CD14-positive monocyte (primary cell): ENCODE results near the gene MTCL3.

Source experiments
- DNase-seq, 3 donors: peaks; one replicate each; pipeline ENCODE4 v3.0.0-alpha.2; 2011 to 2022
- H2AFZ ChIP-seq: 2 replicates; pipeline ENCODE4 v1.6.0; 2012; ENCODE audit warnings: mild to moderate bottlenecking, low read depth, low read length, inconsistent platforms; ENCODE audit not compliant: insufficient read depth, poor library complexity, severe bottlenecking
- H3K27ac ChIP-seq, 2 donors: 1 replicate in 1 of 2; 2 replicates in 1 of 2; pipeline ENCODE4 v1.5.1; 2012 to 2013; ENCODE audit warnings: low read length in 2 of 2, control low read depth in 1 of 2, inconsistent platforms in 1 of 2, low read depth in 1 of 2, mild to moderate bottlenecking in 1 of 2
- H3K27me3 ChIP-seq, 2 donors: one replicate each; pipeline versions ENCODE4 v1.6.0 to v1.6.1; 2011 to 2013; ENCODE audit warnings: low read length in 2 of 2; ENCODE audit not compliant: control insufficient read depth in 2 of 2, insufficient read depth in 2 of 2
- H3K36me3 ChIP-seq, 2 donors: replicated peaks in 1 of 2; 1 replicate in 1 of 2; 2 replicates in 1 of 2; pipeline versions ENCODE4 v1.5.1 to v1.6.1; 2012 to 2013; ENCODE audit warnings: low read length in 2 of 2, control low read depth in 1 of 2, inconsistent platforms in 1 of 2, mild to moderate bottlenecking in 1 of 2; ENCODE audit not compliant: insufficient read depth in 2 of 2, control insufficient read depth in 1 of 2
- H3K4me1 ChIP-seq, 2 donors: 1 replicate in 1 of 2; 2 replicates in 1 of 2; pipeline versions ENCODE4 v1.5.1 to v1.6.1; 2012 to 2013; ENCODE audit warnings: low read length in 2 of 2, control low read depth in 1 of 2, inconsistent platforms in 1 of 2, mild to moderate bottlenecking in 1 of 2, moderate library complexity in 1 of 2; ENCODE audit not compliant: insufficient read depth in 2 of 2, control insufficient read depth in 1 of 2
- H3K4me2 ChIP-seq: replicated peaks from 2 replicates; pipeline ENCODE3; 2012; ENCODE audit warnings: low read length, moderate library complexity, mild to moderate bottlenecking; ENCODE audit not compliant: poor library complexity, severe bottlenecking; ENCODE audit errors: extremely low read depth
- H3K4me3 ChIP-seq, 3 experiments: fragments of 200-600 bp in 1 of 3; sonication (generic) in 1 of 3; replicated peaks in 1 of 3; 1 replicate in 2 of 3; 2 replicates in 1 of 3; pipeline ENCODE4 v1.5.1; 2011 to 2013; ENCODE audit warnings: low read length in 3 of 3, mild to moderate bottlenecking in 3 of 3, control low read depth in 2 of 3, low read depth in 2 of 3, inconsistent platforms in 1 of 3, moderate library complexity in 1 of 3
- H3K79me2 ChIP-seq: 2 replicates; pipeline ENCODE4 v1.6.0; 2012; ENCODE audit warnings: mild to moderate bottlenecking, control low read depth, inconsistent platforms, low read length, moderate library complexity; ENCODE audit not compliant: insufficient read depth
- H3K9ac ChIP-seq: 2 replicates; pipeline ENCODE4 v1.6.0; 2017; ENCODE audit warnings: low read length, mild to moderate bottlenecking; ENCODE audit not compliant: insufficient read depth, poor library complexity, severe bottlenecking
- H3K9me3 ChIP-seq, 2 donors: replicated peaks in 1 of 2; 1 replicate in 1 of 2; 2 replicates in 1 of 2; pipeline versions ENCODE4 v1.5.1 to v1.6.1; 2012 to 2013; ENCODE audit warnings: low read length in 2 of 2, control low read depth in 1 of 2; ENCODE audit not compliant: control insufficient read depth in 1 of 2, insufficient read depth in 1 of 2
- H4K20me1 ChIP-seq: 2 replicates; pipeline ENCODE4 v1.6.0; 2012; ENCODE audit warnings: mild to moderate bottlenecking, low read length, control low read depth, moderate library complexity; ENCODE audit not compliant: insufficient read depth
- H3K27ac Mint-ChIP-seq, 7 donors: one replicate each; pipeline ENCODE4 v1.8.0; 2020; ENCODE audit warnings: mild to moderate bottlenecking in 7 of 7, mixed read lengths in 7 of 7, moderate library complexity in 6 of 7, inconsistent platforms in 2 of 7
- H3K27me3 Mint-ChIP-seq, 3 donors: one replicate each; pipeline ENCODE4 v1.8.0; 2021 to 2022; ENCODE audit warnings: low read depth in 3 of 3, mild to moderate bottlenecking in 3 of 3, mixed read lengths in 3 of 3, moderate library complexity in 3 of 3, inconsistent platforms in 1 of 3
- H3K36me3 Mint-ChIP-seq, 2 donors: one replicate each; pipeline ENCODE4 v1.8.0; 2020; ENCODE audit warnings: mixed read lengths in 2 of 2, inconsistent platforms in 1 of 2, mild to moderate bottlenecking in 1 of 2
- H3K4me1 Mint-ChIP-seq: one replicate; pipeline ENCODE4 v1.8.0; 2020; ENCODE audit warnings: mild to moderate bottlenecking, mixed read lengths
- H3K4me3 Mint-ChIP-seq, 2 donors: one replicate each; pipeline ENCODE4 v1.8.0; 2020; ENCODE audit warnings: mild to moderate bottlenecking in 2 of 2, mixed read lengths in 2 of 2, moderate library complexity in 1 of 2
- H3K9me3 Mint-ChIP-seq, 7 donors: one replicate each; pipeline ENCODE4 v1.8.0; 2020 to 2022; ENCODE audit warnings: mixed read lengths in 7 of 7, mild to moderate bottlenecking in 6 of 7, moderate library complexity in 6 of 7, inconsistent platforms in 2 of 7
- CTCF ChIP-seq: fragments of 200-600 bp; IDR thresholded peaks from one replicate; pipeline ENCODE4 v1.8.0; 2022; ENCODE audit warnings: antibody characterized with exemption, mild to moderate bottlenecking
- WGBS: methylation state at CpG from one replicate; pipeline ENCODE4 v1.1.5; 2013; ENCODE audit warnings: missing lambda C conversion rate; ENCODE audit not compliant: insufficient coverage; 5-methylcytosine and 5-hydroxymethylcytosine counted together
- intact Hi-C, 2 donors: fragments of 100-400 bp; cut with micrococcal nuclease; formaldehyde crosslinking; loops; one replicate each; pipeline versions ENCODE4 v1.15.0 to v1.15.1; 2023

MTCL3 gene

GRCh38 chr6:127539272-127539671, 20.1 kb upstream of the MTCL3 start:
- Histone ChIP-seq H3K9ac (no peak overlapping the region), H3K4me3 (no peak overlapping the region), H4K20me1 (no peaks in the 10 kb centered on the region), H3K9me3 (no peaks in the 10 kb centered on the region), H3K27me3 (peaks cover 0 to 11% of the 10 kb centered on the region in 2 donors), H3K79me2 (no peaks in the 10 kb centered on the region), H2AFZ (no peak overlapping the region), H3K4me2 (no peak overlapping the region), H3K27ac (no peak overlapping the region), H3K4me1 (peaks cover 3 to 7% of the 10 kb centered on the region in 2 donors), H3K36me3 (no peaks in the 10 kb centered on the region)
- WGBS, result no CpG with 5 or more reads among the region's 2 CpGs
- Mint-ChIP-seq H3K4me3 (no peak overlapping the region), H3K9me3 (no peaks in the 10 kb centered on the region), H3K27ac (no peak overlapping the region), H3K36me3 (no peaks in the 10 kb centered on the region), H3K27me3 (peaks cover 6 to 10% (median 7%) of the 10 kb centered on the region in 3 donors), H3K4me1 (peaks cover 9% of the 10 kb centered on the region)
- DNase-seq, result peak in 2 of 3 donors; percentile 10 to 49
- peak; percentile 57 for TF ChIP-seq CTCF
- intact Hi-C loops, result loop anchor here (5.0 to 10.0 kb wide), 2 partner anchors 74 to 237 kb away; no protein-coding TSS in a partner anchor

GRCh38 chr6:127538750-127539264, 19.7 kb upstream of the MTCL3 start:
- Histone ChIP-seq H4K20me1 (no peaks in the 10 kb centered on the region), H3K9ac (no peak overlapping the region), H3K4me1 (peaks cover 7 to 12% of the 10 kb centered on the region in 2 donors), H3K4me2 (no peak overlapping the region), H3K9me3 (no peaks in the 10 kb centered on the region), H3K79me2 (no peaks in the 10 kb centered on the region), H3K4me3 (no peak overlapping the region), H3K27ac (no peak overlapping the region), H3K27me3 (peaks cover 0 to 11% of the 10 kb centered on the region in 2 donors), H3K36me3 (no peaks in the 10 kb centered on the region), H2AFZ (no peak overlapping the region)
- Mint-ChIP-seq H3K36me3 (no peaks in the 10 kb centered on the region), H3K27me3 (peaks cover 6 to 9% (median 7%) of the 10 kb centered on the region in 3 donors), H3K27ac (peak overlapping the region in 1 of 7 donors; percentile 76), H3K4me1 (peaks cover 14% of the 10 kb centered on the region), H3K4me3 (no peak overlapping the region), H3K9me3 (no peaks in the 10 kb centered on the region)
- no peak for TF ChIP-seq CTCF
- DNase-seq, result no peak
- 45% methylated on average over 1 of the region's 2 CpGs for WGBS
- intact Hi-C loops, result loop anchor here (5.0 to 10.0 kb wide), 2 partner anchors 74 to 237 kb away; no protein-coding TSS in a partner anchor
